Upper lobe of left lung (tissue), 4 donors: ENCODE data around the gene ISM2.

Source experiments
- CTCF ChIP-seq, 6 experiments: fragments of 450-650 bp in 4 of 6; fragments of 200-600 bp in 2 of 6; sonication (generic) in 2 of 6; IDR thresholded peaks; one replicate each; pipeline ENCODE4 v1.5.1; 2016 to 2019; ENCODE audit warnings: antibody characterized with exemption in 6 of 6
- EP300 ChIP-seq, 4 donors: sonication (generic); formaldehyde crosslinking; IDR thresholded peaks; one replicate each; pipeline ENCODE4 v1.5.1; 2017; ENCODE audit warnings: antibody characterized with exemption in 4 of 4, control low read depth in 2 of 4
- POLR2A ChIP-seq, 4 donors: fragments of 450-650 bp; IDR thresholded peaks; one replicate each; pipeline ENCODE4 v1.5.1; 2016 to 2017; ENCODE audit warnings: antibody characterized with exemption in 4 of 4, mild to moderate bottlenecking in 2 of 4

GRCh38 chr14:77543637-77544334 lies 45.2 kb upstream of the ISM2 start:
- TF ChIP-seq CTCF (IDR thresholded peaks at IDR 0.05): no peak
- TF ChIP-seq POLR2A (IDR thresholded peaks at IDR 0.05): no peak
- no peak for TF ChIP-seq EP300 (IDR thresholded peaks at IDR 0.05)
